Measurements from ENCODE around the gene LGALS1.

LGALS1 gene
- total RNA-seq, result 43.0 to 48.5 reads per million in 2 donors

- peak; percentile 15 to 90 (median 48) for DNase-seq
Observed at GRCh38 chr22:37674951-37675929, at the start of gene LGALS1. Gene LGALS1, plus strand, starts transcription at chr22:37675636. Its CDS starts 67 bp downstream, at chr22:37675703.

- no peak for DNase-seq
Observed at GRCh38 chr22:37625737-37626136, 49.7 kb upstream of the LGALS1 start.

GRCh38 chr22:37626144-37626543 is 49.3 kb upstream of the LGALS1 start:
- DNase-seq, result no peak

GRCh38 chr22:37626556-37627075 is 48.8 kb upstream of the LGALS1 start:
- no peak for DNase-seq

- DNase-seq, result no peak
Observed at GRCh38 chr22:37627121-37627520, 48.3 kb upstream of the LGALS1 start.

GRCh38 chr22:37627545-37627944 is 47.9 kb upstream of the LGALS1 start:
- DNase-seq, result peak in 4 of 5 experiments; percentile 22 to 86 (median 56)

- no peak for DNase-seq
Observed at GRCh38 chr22:37628830-37629229, 46.6 kb upstream of the LGALS1 start.

GRCh38 chr22:37629928-37630327 is 45.5 kb upstream of the LGALS1 start:
- no peak for DNase-seq

GRCh38 chr22:37630839-37631435 is 44.5 kb upstream of the LGALS1 start:
- no peak for DNase-seq

- DNase-seq, result peak in 2 of 5 experiments; percentile 58 to 60
Observed at GRCh38 chr22:37631448-37632173, 43.8 kb upstream of the LGALS1 start.

- DNase-seq, result peak in 1 of 5 experiments; percentile 46
Observed at GRCh38 chr22:37632174-37633088, 43.0 kb upstream of the LGALS1 start.

GRCh38 chr22:37633089-37633624 is 42.3 kb upstream of the LGALS1 start:
- DNase-seq, result peak in 2 of 5 experiments; percentile 72 to 85

GRCh38 chr22:37633625-37634416 is 41.6 kb upstream of the LGALS1 start:
- peak in 3 of 5 experiments; percentile 25 to 86 (median 56) for DNase-seq

- peak in 1 of 5 experiments; percentile 50 for DNase-seq
Observed at GRCh38 chr22:37634417-37634924, 41.0 kb upstream of the LGALS1 start.

- no peak for DNase-seq
Observed at GRCh38 chr22:37635157-37635556, 40.3 kb upstream of the LGALS1 start.

GRCh38 chr22:37636186-37636948 is 39.1 kb upstream of the LGALS1 start:
- peak in 2 of 5 experiments; percentile 27 to 81 for DNase-seq

- DNase-seq, result no peak
Observed at GRCh38 chr22:37636949-37637273, 38.5 kb upstream of the LGALS1 start.

GRCh38 chr22:37638391-37639069 is 36.9 kb upstream of the LGALS1 start:
- peak in 2 of 5 experiments; percentile 48 to 67 for DNase-seq

All from T-helper 2 cell (primary cell).